ENCODE results near the gene RABL2A.
"Not testable (repeated sequence)": the region's sequence is repeated elsewhere in the genome, so short reads cannot be mapped to it uniquely, and the experiment has no call there.

RABL2A gene

GRCh38 chr2:113686537-113686936 is 59.5 kb downstream of the RABL2A start:
- H3K9me3 Mint-ChIP-seq: no peaks in the 10 kb centered on the region
- peaks cover 9% of the 10 kb centered on the region for H3K4me1 Mint-ChIP-seq
- ATAC-seq: no peak
- H3K27ac Mint-ChIP-seq: no peak overlapping the region
- no peaks in the 10 kb centered on the region for H3K27me3 Mint-ChIP-seq
- no peaks in the 10 kb centered on the region for H3K36me3 Mint-ChIP-seq (ENCODE audit: low read depth)
- no peak overlapping the region for H3K4me3 Mint-ChIP-seq
- DNase-seq: no peak

GRCh38 chr2:113690871-113691270 is 63.8 kb downstream of the RABL2A start:
- Mint-ChIP-seq H3K27ac (peak overlapping the region; percentile 8), H3K4me1 (peaks cover 45% of the 10 kb centered on the region)
- ATAC-seq; H3K36me3 Mint-ChIP-seq (ENCODE audit: low read depth); DNase-seq; H3K4me3 Mint-ChIP-seq; H3K9me3 Mint-ChIP-seq; H3K27me3 Mint-ChIP-seq: not testable (repeated sequence)

All from activated naive CD8-positive, alpha-beta T cell treated with anti-CD3 and anti-CD28 coated beads, Interleukin-2, amount 50 U/mL, for 24 hours (primary cell).